Measurements from ENCODE around the gene MAN2B1. TPM values are rescaled to one million over a fixed set of nuclear protein-coding genes. Genes with fewer than 3 reads are reported as not detected.

The MAN2B1 gene
- total and polyA plus RNA-seq, 2 experiments from 2014 or later = 33.2 to 60.8 TPM

DNA sequence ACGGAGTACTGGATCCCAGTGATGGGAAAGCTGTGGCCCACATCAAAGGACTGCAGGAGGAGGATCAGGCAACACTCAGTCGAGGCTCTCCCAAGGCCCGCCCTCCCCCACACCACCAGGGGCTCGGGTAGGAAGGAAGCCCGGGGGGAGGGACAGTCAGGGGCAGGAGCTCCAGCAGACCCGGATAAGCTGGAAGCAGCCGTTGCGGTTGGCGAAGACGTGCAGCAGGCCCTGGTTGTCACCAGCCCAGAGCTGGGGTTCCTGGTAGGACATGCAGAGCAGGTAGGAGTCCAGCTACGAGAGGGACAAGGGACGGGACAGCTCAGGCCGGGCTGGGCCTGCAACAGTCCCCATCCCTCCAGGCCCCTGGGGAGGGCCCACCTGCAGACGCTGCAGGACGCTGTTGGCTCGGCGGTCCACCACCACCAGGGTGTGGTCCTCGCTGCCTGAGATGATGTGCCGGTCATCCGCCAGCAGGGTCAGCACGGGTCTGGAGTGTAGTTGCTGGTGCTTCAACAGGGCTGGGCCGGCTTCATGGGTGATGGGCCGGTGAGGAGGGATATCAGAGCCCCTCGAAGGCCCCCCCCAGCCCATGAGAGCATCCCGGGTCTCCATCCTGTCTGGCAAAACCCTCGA lies 23.2 kb upstream of the MAN2B1 start:
- H3K4me3 ChIP-seq = no peak overlapping the region
- no peaks in the 10 kb centered on the region for H3K36me3 ChIP-seq (ENCODE audit: insufficient read depth)
- H3K4me3 Mint-ChIP-seq = no peak overlapping the region
- H2AFZ ChIP-seq = no peak overlapping the region
- no peaks in the 10 kb centered on the region for H3K27me3 ChIP-seq (ENCODE audit: insufficient read depth)
- ATAC-seq = no peak
- no peak for DNase-seq (ENCODE audit: low spot score)
- no peak overlapping the region for H3K4me2 ChIP-seq
- H3K9me3 Mint-ChIP-seq = no peaks in the 10 kb centered on the region
- H3K27ac ChIP-seq (ENCODE audit: low read depth) = no peak overlapping the region
- no peaks in the 10 kb centered on the region for H3K9me2 ChIP-seq (ENCODE audit: insufficient read depth)
- H3K36me3 Mint-ChIP-seq (ENCODE audit: low read depth) = no peaks in the 10 kb centered on the region; the same call in 2 of the 3 replicates
- no peak overlapping the region for H3K27ac Mint-ChIP-seq
- H3F3A ChIP-seq (replicated peaks; ENCODE audit: low read depth) = no peaks in the 10 kb centered on the region
- H3K79me2 ChIP-seq (replicated peaks; ENCODE audit: insufficient read depth) = no peaks in the 10 kb centered on the region
- peaks cover 16% of the 10 kb centered on the region for H3K27me3 Mint-ChIP-seq (ENCODE audit: insufficient read depth, low read depth, poor library complexity)
- TF ChIP-seq, protein P1, sequence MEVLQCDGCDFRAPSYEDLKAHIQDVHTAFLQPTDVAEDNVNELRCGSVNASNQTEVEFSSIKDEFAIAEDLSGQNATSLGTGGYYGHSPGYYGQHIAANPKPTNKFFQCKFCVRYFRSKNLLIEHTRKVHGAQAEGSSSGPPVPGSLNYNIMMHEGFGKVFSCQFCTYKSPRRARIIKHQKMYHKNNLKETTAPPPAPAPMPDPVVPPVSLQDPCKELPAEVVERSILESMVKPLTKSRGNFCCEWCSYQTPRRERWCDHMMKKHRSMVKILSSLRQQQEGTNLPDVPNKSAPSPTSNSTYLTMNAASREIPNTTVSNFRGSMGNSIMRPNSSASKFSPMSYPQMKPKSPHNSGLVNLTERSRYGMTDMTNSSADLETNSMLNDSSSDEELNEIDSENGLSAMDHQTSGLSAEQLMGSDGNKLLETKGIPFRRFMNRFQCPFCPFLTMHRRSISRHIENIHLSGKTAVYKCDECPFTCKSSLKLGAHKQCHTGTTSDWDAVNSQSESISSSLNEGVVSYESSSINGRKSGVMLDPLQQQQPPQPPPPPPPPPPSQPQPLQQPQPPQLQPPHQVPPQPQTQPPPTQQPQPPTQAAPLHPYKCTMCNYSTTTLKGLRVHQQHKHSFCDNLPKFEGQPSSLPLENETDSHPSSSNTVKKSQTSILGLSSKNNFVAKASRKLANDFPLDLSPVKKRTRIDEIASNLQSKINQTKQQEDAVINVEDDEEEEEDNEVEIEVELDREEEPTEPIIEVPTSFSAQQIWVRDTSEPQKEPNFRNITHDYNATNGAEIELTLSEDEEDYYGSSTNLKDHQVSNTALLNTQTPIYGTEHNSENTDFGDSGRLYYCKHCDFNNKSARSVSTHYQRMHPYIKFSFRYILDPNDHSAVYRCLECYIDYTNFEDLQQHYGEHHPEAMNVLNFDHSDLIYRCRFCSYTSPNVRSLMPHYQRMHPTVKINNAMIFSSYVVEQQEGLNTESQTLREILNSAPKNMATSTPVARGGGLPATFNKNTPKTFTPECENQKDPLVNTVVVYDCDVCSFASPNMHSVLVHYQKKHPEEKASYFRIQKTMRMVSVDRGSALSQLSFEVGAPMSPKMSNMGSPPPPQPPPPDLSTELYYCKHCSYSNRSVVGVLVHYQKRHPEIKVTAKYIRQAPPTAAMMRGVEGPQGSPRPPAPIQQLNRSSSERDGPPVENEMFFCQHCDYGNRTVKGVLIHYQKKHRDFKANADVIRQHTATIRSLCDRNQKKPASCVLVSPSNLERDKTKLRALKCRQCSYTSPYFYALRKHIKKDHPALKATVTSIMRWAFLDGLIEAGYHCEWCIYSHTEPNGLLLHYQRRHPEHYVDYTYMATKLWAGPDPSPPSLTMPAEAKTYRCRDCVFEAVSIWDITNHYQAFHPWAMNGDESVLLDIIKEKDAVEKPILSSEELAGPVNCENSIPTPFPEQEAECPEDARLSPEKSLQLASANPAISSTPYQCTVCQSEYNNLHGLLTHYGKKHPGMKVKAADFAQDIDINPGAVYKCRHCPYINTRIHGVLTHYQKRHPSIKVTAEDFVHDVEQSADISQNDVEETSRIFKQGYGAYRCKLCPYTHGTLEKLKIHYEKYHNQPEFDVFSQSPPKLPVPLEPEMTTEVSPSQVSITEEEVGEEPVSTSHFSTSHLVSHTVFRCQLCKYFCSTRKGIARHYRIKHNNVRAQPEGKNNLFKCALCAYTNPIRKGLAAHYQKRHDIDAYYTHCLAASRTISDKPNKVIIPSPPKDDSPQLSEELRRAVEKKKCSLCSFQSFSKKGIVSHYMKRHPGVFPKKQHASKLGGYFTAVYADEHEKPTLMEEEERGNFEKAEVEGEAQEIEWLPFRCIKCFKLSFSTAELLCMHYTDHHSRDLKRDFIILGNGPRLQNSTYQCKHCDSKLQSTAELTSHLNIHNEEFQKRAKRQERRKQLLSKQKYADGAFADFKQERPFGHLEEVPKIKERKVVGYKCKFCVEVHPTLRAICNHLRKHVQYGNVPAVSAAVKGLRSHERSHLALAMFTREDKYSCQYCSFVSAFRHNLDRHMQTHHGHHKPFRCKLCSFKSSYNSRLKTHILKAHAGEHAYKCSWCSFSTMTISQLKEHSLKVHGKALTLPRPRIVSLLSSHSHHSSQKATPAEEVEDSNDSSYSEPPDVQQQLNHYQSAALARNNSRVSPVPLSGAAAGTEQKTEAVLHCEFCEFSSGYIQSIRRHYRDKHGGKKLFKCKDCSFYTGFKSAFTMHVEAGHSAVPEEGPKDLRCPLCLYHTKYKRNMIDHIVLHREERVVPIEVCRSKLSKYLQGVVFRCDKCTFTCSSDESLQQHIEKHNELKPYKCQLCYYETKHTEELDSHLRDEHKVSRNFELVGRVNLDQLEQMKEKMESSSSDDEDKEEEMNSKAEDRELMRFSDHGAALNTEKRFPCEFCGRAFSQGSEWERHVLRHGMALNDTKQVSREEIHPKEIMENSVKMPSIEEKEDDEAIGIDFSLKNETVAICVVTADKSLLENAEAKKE (CRISPR knock-in tag; IDR thresholded peaks at IDR 0.05) = no peak
- TF ChIP-seq, protein P2, sequence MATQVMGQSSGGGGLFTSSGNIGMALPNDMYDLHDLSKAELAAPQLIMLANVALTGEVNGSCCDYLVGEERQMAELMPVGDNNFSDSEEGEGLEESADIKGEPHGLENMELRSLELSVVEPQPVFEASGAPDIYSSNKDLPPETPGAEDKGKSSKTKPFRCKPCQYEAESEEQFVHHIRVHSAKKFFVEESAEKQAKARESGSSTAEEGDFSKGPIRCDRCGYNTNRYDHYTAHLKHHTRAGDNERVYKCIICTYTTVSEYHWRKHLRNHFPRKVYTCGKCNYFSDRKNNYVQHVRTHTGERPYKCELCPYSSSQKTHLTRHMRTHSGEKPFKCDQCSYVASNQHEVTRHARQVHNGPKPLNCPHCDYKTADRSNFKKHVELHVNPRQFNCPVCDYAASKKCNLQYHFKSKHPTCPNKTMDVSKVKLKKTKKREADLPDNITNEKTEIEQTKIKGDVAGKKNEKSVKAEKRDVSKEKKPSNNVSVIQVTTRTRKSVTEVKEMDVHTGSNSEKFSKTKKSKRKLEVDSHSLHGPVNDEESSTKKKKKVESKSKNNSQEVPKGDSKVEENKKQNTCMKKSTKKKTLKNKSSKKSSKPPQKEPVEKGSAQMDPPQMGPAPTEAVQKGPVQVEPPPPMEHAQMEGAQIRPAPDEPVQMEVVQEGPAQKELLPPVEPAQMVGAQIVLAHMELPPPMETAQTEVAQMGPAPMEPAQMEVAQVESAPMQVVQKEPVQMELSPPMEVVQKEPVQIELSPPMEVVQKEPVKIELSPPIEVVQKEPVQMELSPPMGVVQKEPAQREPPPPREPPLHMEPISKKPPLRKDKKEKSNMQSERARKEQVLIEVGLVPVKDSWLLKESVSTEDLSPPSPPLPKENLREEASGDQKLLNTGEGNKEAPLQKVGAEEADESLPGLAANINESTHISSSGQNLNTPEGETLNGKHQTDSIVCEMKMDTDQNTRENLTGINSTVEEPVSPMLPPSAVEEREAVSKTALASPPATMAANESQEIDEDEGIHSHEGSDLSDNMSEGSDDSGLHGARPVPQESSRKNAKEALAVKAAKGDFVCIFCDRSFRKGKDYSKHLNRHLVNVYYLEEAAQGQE (IDR thresholded peaks at IDR 0.05; ENCODE audit: unreplicated experiment) = no peak
- TF ChIP-seq, protein P3, sequence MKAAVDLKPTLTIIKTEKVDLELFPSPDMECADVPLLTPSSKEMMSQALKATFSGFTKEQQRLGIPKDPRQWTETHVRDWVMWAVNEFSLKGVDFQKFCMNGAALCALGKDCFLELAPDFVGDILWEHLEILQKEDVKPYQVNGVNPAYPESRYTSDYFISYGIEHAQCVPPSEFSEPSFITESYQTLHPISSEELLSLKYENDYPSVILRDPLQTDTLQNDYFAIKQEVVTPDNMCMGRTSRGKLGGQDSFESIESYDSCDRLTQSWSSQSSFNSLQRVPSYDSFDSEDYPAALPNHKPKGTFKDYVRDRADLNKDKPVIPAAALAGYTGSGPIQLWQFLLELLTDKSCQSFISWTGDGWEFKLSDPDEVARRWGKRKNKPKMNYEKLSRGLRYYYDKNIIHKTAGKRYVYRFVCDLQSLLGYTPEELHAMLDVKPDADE (IDR thresholded peaks at IDR 0.05) = no peak
- no peak for TF ChIP-seq NANOG (IDR thresholded peaks at IDR 0.05; ENCODE audit: borderline replicate concordance)
- no peak for TF ChIP-seq EZH2phosphoT487 (IDR thresholded peaks at IDR 0.05; ENCODE audit: unreplicated experiment)
- TF ChIP-seq EZH2 (IDR thresholded peaks at IDR 0.05; ENCODE audit: low read depth, unreplicated experiment) = no peak
- TF ChIP-seq STAT1 (IDR thresholded peaks at IDR 0.05; ENCODE audit: unreplicated experiment) = no peak
- TF ChIP-seq JUNB (IDR thresholded peaks at IDR 0.05; ENCODE audit: unreplicated experiment) = no peak
- no peak for TF ChIP-seq POLR2AphosphoS5 (IDR thresholded peaks at IDR 0.05; ENCODE audit: low read depth)
- TF ChIP-seq ZNF114 (CRISPR knock-in tag; IDR thresholded peaks at IDR 0.05) = no peak
- TF ChIP-seq CREB1 (CRISPR knock-in tag; IDR thresholded peaks at IDR 0.05; ENCODE audit: low read depth) = no peak
- TF ChIP-seq ZNF331 (CRISPR knock-in tag; IDR thresholded peaks at IDR 0.05; ENCODE audit: low read depth) = no peak
- TF ChIP-seq, protein P4, sequence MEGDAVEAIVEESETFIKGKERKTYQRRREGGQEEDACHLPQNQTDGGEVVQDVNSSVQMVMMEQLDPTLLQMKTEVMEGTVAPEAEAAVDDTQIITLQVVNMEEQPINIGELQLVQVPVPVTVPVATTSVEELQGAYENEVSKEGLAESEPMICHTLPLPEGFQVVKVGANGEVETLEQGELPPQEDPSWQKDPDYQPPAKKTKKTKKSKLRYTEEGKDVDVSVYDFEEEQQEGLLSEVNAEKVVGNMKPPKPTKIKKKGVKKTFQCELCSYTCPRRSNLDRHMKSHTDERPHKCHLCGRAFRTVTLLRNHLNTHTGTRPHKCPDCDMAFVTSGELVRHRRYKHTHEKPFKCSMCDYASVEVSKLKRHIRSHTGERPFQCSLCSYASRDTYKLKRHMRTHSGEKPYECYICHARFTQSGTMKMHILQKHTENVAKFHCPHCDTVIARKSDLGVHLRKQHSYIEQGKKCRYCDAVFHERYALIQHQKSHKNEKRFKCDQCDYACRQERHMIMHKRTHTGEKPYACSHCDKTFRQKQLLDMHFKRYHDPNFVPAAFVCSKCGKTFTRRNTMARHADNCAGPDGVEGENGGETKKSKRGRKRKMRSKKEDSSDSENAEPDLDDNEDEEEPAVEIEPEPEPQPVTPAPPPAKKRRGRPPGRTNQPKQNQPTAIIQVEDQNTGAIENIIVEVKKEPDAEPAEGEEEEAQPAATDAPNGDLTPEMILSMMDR (conservative IDR thresholded peaks at IDR 0.05; ENCODE audit: low read depth in 2 of 2) = no peak
- no peaks in the 10 kb centered on the region for H3K4me1 Mint-ChIP-seq
- no peaks in the 10 kb centered on the region for H3K4me1 ChIP-seq (ENCODE audit: insufficient read depth)
- no peaks in the 10 kb centered on the region for H4K20me1 ChIP-seq (replicated peaks; ENCODE audit: insufficient read depth)
